Hepatic stellate cell (primary cell): ENCODE results near the gene KHDC3L.
"Not testable (repeated sequence)": the region's sequence is repeated elsewhere in the genome, so short reads cannot be mapped to it uniquely, and the experiment has no call there.

Source experiments
- DNase-seq: peaks from one replicate; pipeline ENCODE4 v3.0.0; 2011; ENCODE audit warnings: low spot score

Gene KHDC3L

DNA sequence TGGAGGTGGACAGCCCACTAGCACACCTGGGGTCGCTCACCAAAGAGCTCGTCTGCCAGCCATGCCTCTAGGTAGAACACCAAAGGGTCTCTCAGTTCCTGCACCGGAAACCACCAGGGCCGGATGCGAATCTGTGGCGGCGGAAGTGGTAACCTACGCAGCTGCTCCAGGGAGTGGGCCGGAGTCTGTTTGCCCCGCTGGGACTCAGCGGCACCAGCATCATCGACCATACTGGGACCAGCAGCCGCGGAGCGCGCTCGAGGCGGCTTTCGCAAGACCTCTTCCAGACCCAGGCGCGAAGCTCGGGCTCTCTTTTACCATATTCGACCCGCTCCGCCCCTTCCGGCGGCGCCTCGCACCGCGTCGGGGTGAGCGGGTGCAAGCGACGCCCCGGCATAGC lies 7.1 kb downstream of the KHDC3L start, which contains the start of gene OOEP:
Gene OOEP, minus strand, starts transcription at position 335 of the 400 bp plus-strand sequence. Its CDS starts 105 bp downstream, at position 230.
- DNase-seq = no peak

DNA sequence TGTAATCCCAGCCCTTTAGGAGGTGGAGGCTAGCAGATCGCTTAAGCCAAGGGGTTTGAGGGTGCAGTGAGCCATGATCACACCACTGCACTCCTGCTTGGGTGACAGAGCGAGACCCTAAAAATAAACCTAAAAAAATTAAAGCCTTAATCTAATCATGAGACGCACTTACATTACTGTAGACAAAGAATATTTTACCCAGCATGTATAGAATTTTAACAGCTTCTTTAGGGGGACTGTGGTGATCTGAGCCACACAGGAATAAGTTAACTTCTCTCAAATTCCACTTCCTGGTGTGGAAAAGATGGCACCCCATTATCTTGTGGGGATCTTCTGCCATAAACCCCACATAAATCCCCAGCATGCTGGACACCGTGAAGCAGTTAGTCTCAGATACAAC lies 9.5 kb downstream of the KHDC3L start:
- no peak for DNase-seq

DNA sequence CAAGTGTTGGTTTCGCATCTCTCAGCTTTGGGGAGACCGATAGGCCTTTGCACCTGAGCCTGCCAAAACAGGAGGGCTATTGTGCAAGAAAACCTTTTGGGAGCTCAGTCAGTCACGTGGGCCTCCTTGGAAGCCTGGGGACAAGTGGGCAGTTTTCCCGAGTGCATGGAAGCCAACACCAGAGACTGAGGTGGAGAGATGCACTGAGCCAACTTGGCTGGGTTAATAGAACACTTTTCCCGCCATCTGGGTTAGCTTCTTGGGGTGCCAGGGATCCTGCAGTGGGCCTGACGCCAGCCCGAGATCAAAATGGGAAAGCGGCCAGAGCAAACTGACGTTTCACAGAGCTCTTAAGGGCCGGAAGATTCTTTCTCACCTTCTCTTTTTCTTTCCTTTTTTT lies 10.1 kb downstream of the KHDC3L start:
- no peak for DNase-seq

DNA sequence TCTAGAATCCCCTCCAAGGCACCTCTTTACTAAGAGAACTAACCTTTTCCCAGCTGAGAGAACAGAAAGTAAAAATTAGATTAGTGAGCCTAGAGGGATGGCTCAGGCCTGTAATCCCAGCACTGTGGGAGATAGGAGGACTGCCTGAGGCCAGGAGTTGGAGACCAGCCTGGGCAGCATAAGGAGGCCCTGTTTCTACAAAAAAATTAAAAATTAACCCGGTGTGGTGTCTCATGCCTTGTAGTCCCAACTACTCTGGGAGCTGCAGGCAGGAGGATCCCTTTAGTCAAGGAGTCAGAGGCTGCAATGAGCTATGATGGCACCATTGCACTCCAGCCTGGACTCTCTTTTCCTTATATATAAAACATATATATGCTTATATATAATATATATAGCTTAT lies 12.8 kb downstream of the KHDC3L start:
- DNase-seq = no peak

DNA sequence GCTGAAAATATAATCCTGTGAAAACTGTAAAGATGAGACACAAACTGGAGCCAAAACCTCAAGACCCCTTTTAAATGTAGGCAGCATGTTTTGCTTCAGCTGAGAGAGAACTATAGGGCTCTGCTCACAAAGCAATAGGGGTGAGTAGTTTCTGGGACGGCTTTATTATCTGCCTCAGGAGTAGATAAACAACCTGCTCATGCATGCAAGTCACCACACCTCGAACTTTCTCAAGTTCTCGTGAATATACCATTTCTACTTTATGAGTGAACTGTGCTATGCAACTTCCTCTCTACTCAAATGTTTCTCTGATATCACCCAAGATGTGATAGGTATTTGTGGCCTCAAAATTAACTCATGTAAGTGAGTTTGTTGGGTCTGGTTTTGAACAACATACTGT lies 14.8 kb downstream of the KHDC3L start:
- DNase-seq = no peak

DNA sequence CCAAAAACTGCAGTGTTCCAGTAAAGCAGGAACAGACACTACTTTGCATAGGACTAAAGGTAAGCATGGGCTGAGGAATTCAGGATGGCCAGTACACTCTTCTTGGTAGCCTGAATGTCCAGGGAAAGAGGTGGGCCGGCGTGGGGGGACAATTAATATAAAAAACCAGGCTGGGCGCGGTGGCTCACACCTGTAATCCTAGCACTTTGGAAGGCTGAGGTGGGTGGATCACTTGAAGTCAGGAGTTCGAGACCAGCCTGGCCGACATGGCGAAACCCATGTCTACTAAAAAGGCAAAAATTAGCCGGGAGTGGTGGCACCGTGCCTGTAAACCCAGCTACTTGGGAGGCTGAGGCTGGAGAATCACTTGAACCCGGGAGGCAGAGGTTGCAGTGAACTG lies 19.1 kb downstream of the KHDC3L start:
- not testable (repeated sequence) for DNase-seq

DNA sequence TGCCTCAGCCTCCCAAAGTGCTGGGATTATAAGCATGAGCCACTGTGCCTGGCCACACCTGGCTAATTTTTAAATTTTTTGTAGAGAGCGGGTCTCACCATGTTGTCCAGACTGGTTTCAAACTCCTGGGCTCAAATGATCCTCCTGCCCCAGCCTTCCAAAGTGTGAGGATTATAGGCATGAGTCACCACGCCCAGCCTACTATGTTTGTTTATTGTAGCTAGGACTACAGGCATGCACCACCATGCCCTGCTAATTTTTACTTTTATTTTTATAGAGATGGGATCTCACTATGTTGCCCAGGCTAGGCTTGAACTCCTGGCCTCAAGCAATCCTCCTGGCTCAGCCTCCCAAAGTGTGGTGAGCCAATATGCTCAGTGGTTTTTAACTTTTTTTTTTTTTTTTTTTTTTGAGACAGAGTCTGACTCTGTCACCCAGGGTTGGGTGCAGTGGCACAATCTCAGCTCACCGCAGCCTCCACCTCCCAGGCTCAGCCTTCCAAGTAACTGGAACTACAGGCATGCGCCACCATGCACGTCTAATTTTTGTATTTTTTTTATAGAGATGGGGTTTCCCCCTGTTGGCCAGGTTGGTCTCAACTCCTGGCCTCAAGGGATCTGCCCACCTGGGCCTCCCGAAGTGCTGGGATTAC lies 20.1 kb downstream of the KHDC3L start:
- no peak for DNase-seq

DNA sequence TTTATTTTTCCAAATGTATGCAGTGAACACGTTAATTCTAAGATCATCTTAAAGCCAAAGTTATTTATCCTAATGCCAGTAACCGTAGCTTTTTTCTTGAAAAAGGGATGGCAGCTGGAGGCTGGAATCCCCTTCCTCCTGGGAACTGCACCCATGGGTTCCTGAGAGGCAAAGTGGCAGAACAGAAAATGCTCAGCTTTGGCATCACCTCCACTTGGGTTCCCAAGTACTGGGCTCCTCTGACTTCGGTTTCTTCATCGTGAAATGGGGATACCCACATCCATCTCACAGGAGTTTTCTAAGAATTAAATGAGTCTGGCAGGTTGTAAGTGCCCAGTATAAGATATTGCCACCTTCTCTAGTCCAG lies 26.0 kb downstream of the KHDC3L start:
- peak; percentile 22 for DNase-seq

DNA sequence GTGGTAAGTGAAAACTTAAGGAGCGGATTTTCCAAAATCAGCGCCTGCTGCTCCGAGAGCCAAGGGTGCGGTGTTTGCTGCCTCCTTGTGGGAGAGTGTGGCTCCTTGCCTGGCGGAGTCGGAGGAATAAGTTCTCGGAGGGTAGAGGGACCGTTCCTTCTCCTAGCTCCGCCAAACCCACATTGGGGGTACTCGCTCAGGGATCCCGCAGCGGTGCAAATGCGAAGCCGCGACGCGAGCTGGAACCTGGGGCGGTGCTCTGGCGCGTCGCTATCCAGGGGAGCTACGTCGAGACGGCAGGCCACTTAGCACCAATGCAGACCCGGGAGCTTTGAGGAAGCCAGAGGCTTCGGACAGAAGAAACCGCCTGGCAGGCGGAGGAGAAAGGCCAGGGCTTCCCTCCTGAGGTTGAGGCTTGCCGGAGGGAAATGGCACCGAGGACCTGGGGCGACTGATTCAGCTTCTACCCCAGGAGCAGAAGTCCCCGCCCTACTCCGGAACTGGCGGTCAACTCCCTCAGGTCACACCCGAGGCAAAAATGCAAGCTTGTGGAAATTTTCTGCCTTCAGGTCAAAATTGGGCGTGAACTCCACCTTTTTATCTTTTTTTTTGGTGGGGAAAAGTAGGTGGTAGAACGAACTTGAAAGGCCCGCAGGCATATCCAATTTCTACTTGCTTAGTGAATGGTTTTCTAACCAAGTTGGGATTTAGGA lies 26.5 kb downstream of the KHDC3L start:
- DNase-seq = peak; percentile 68

DNA sequence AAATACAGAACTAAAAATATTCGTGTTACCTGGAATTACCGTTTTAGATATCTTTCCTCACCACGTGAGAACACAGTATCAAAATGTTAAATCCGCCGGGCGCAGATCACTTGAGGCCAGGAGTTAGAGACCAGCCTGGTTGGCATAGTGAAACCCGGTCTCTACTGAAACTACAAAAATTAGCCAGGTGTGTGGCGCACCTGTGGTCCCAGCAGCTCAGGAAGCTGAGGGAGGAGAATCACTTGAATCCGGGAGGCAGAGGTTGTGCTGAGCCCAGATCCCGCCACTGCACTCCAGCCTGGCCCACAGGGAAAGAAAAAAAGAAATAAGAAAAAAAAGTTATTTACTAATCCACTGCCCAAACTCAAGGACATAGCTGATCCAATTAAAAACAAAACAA lies 27.4 kb downstream of the KHDC3L start:
- DNase-seq = no peak

DNA sequence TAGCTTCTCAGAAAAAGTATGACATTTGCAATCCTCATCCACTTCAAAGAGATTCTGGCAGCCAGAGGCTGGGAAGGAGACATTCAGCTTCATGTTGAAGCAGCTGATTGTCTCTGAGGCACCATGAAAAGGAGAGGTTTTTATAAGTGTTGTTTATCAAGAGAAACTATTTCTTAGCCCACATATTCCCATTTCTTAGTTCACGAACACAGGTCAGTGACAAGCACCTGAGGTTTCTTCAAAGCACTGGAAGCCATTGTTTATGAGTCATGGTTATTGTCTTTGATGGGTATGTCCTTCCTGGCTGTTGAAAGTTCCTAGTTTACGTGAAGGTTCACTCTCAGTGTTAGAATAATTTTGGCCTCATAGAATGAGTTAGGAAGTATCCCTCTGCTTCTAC lies 29.2 kb downstream of the KHDC3L start:
- DNase-seq = no peak

DNA sequence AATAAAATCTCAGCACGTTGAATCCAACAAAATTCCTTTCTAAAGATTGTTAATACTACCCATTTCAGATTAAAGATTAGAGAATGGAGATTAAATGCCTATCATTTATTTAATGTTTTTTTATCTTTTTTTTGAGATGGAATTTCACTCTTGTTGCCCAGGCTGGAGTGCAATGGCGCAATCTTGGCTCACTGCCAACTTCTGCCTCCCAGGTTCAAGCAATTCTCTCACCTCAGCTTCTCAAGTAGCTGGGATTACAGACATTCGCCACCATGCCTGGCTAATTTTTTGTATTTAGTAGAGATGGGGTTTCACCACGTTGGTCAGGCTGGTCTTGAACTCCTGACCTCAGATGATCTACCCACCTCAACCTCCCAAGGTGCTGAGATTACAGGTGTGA lies 29.7 kb downstream of the KHDC3L start:
- DNase-seq = not testable (repeated sequence)

DNA sequence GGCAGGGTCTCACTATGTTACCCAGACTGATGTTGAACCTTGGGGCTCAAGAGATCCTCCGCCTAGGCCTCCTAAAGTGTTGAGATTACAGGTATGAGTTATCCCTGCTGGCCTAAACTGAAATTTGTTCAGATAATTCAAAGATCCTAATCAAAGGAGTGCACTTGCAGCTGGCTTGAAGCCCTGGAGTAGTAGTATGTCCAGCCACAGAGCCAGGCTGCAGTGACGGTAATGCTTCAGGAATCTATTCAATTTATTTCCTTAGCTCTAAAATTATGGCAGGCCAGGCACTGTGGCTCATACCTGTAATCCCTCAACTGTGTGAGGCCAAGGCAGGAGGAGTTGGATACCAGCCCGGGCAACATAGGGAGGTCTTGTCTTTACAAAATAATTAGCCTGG lies 30.8 kb downstream of the KHDC3L start:
- DNase-seq = peak; percentile 33

DNA sequence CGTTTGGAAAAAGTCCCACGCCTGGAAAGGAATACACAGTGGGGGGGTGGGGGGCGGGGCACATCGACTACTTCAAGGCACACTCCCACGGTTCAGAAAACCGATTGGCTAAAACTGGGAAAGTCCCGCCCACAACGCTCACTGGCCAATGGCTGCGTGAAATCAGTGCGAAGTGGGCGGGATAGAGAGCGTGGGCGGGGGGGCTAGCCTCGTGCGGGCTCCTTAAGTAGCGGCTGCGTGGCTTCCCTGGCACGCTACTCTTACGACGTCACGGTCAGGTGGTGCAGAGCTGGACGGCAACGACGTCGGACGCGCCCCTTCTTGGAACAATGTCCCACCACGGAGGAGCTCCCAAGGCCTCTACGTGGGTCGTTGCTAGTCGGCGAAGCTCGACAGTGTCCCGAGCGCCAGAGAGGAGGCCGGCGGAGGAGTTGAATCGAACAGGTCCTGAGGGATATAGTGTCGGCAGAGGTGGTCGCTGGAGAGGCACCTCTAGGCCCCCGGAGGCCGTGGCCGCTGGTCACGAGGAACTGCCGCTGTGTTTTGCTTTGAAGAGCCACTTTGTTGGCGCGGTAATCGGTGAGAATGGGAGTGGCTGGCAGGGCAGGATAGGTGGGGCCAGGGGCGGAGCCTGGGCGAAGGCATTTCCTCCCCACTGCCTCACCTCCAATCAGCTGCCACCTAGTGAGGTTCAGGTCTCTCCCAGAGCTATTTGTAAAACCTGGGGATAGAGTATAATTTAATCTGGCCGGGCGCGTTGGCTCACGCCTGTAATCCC lies 32.3 kb downstream of the KHDC3L start, which contains the start of gene DDX43:
Gene DDX43, plus strand, starts transcription at position 252 of the 778 bp plus-strand sequence. Its CDS starts 78 bp downstream, at position 330.
- DNase-seq = no peak

DNA sequence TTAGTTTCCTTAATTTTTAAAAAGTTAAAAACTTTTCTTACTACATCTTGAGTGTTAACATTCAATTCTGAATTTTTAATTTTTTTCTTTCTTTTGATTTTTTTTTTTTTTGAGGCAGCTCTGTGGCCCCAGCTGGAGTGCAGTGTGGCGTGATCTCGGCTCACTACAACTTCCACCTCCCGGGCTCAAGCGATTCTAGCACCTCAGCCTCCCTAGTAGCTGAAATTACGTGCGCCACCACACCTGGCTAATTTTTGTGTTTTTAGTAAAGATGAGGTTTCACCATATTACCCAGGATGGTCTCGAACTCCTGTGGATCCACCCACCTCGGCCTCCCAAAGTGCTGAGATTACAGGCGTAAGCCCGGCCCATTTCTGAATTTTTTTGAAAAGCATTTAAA lies 33.4 kb downstream of the KHDC3L start:
- DNase-seq = no peak

DNA sequence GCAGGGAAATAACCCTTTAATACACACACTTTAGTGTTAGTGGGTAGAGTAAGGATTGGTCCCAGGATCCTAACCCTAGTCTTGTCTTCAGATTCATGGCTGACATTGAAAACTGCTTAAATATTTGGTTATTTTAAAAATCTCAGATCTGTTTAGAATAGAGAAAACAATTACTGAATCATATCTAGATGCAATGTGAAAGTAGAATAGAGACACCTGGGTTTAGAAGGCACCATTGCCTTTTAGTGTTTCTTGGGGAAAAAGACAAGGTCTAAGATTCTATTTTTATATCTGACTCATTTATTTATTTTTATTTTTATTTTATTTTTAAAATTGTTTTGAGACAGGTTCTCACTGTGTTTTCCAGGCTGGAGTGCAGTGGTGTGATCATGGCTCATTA lies 38.2 kb downstream of the KHDC3L start:
- no peak for DNase-seq

DNA sequence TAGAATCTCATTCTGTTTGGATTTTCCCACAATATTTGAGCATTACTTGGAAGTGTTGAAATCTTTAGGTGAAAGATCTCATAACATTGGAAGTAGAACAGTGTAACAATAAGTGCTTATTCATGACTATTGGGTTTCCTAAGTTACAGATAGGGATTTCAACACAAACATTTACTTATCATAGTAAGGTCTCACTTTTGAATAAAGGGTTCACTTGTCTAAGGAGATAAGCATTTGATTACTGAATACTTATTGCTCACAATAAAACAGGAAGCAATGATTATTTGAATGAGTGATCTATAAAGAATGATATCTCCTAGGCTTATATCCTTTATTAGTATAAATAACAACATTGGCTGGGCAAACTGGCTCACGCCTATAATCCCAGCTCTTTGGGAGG lies 46.9 kb downstream of the KHDC3L start:
- DNase-seq = no peak

DNA sequence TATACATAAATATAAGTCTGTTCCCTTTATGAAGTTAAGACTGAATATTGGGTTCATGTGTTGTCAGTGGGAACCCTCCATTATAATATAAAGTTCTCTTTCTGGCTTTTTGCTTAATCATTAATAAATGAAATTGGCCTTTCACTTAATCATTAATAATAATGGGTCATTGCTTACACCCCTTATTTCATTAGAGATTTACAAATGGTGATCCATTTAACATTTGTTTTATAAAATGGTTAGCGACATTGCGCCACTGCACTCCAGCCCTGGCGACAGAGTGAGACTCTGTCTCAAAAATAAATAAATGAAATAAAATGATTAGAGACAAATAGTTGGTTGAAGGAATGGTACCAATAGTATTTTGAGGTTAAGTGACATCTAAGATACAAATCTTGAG lies 50.6 kb downstream of the KHDC3L start:
- no peak for DNase-seq
